HFFc6 (cell line): ENCODE data around the gene OXER1. TPM values are rescaled to one million over a fixed set of nuclear protein-coding genes. Genes with fewer than 3 reads are reported as not detected.
A peak's percentile ranks its signal among the peaks of the same experiment; 100 is the strongest.

Experiments
- DNase-seq: peaks from one replicate; pipeline ENCODE4 v3.0.0-alpha.2; 2018
- H3K27ac Mint-ChIP-seq: 2 replicates; pipeline ENCODE4 v1.8.0; 2020; ENCODE audit warnings: mild to moderate bottlenecking, mixed read lengths
- H3K27me3 Mint-ChIP-seq: 2 replicates; pipeline ENCODE4 v1.8.0; 2021; ENCODE audit warnings: mild to moderate bottlenecking, moderate library complexity, mixed read lengths; ENCODE audit not compliant: insufficient read depth
- H3K36me3 Mint-ChIP-seq: 2 replicates; pipeline ENCODE4 v1.8.0; 2021; ENCODE audit warnings: low read depth, mixed read lengths
- H3K4me1 Mint-ChIP-seq: 2 replicates; pipeline ENCODE4 v1.8.0; 2020; ENCODE audit warnings: low read depth, mixed read lengths
- H3K4me3 Mint-ChIP-seq: 2 replicates; pipeline ENCODE4 v1.8.0; 2020; ENCODE audit warnings: mild to moderate bottlenecking, moderate library complexity, mixed read lengths
- H3K9me3 Mint-ChIP-seq: 2 replicates; pipeline ENCODE4 v1.8.0; 2020; ENCODE audit warnings: mild to moderate bottlenecking, mixed read lengths
- CTCF ChIP-seq: fragments of 200-600 bp; sonication (generic); IDR thresholded peaks from 2 replicates; pipeline ENCODE4 v1.5.0; 2021; ENCODE audit warnings: antibody characterized with exemption, mild to moderate bottlenecking
- long read RNA-seq: library from polyadenylated mRNA; unstranded; transcript quantifications from one replicate; pipeline ENCODE4 v2.0.0, GENCODE V29; 2019
- total RNA-seq, 6 experiments: library from RNA; stranded (reverse); fragmentation: NEBNext Ultra II Directional; extraction: Animal tissue kit (Norgen Biotek cat#: 25700); gene quantifications; 2 replicates in 1 of 6; 3 replicates in 5 of 6; pipeline ENCODE4 v1.2.3, GENCODE V29; 2021

Gene OXER1, protein sequence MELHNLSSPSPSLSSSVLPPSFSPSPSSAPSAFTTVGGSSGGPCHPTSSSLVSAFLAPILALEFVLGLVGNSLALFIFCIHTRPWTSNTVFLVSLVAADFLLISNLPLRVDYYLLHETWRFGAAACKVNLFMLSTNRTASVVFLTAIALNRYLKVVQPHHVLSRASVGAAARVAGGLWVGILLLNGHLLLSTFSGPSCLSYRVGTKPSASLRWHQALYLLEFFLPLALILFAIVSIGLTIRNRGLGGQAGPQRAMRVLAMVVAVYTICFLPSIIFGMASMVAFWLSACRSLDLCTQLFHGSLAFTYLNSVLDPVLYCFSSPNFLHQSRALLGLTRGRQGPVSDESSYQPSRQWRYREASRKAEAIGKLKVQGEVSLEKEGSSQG
- not detected for total RNA-seq
- long read RNA-seq: 0 reads

DNA sequence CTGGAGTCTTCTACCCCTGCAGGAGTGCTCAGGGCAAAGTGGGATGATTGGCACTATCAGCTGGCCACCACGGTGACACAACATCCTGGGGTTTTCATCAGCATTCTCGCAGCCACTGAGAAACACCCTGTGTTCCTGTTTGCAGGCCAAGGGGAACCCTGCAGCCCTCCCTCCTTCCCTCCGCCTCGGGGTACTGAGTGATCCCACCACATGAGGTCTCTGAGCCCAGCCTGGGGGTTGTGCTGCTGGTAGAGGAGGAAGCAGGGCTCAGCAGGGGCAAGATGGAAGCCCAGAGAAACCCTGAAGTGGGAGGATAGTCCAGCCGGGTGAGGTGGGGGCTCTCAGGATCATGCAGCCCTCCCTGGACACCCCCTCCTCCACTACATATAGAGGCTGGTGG, at the start of gene OXER1:
Gene OXER1 (minus strand): TSS at position 40 of the 400 bp plus-strand sequence. CDS start 73 bp downstream, outside the sequence.
- H3K27ac Mint-ChIP-seq: no peak within 1 kb of the TSS
- no peaks in the 10 kb centered on the region for H3K36me3 Mint-ChIP-seq
- no peak within 1 kb of the TSS for H3K4me3 Mint-ChIP-seq
- no peaks in the 10 kb centered on the region for H3K4me1 Mint-ChIP-seq
- peaks cover 8% of the 10 kb centered on the region for H3K27me3 Mint-ChIP-seq
- H3K9me3 Mint-ChIP-seq: no peaks in the 10 kb centered on the region
- no peak for TF ChIP-seq CTCF
- no peak for DNase-seq

GRCh38 chr2:42812899-42813479, 49.1 kb upstream of the OXER1 start:
- no peak overlapping the region for H3K4me3 Mint-ChIP-seq
- DNase-seq: peak; percentile 32
- peaks cover 7% of the 10 kb centered on the region; the same call in 1 of the 2 replicates for H3K36me3 Mint-ChIP-seq
- H3K9me3 Mint-ChIP-seq: peaks cover 6% of the 10 kb centered on the region
- H3K4me1 Mint-ChIP-seq: peaks cover 18% of the 10 kb centered on the region
- no peak overlapping the region; the same call in 1 of the 2 replicates for H3K27ac Mint-ChIP-seq
- peak; percentile 76 for TF ChIP-seq CTCF
- peaks cover 4% of the 10 kb centered on the region for H3K27me3 Mint-ChIP-seq

DNA sequence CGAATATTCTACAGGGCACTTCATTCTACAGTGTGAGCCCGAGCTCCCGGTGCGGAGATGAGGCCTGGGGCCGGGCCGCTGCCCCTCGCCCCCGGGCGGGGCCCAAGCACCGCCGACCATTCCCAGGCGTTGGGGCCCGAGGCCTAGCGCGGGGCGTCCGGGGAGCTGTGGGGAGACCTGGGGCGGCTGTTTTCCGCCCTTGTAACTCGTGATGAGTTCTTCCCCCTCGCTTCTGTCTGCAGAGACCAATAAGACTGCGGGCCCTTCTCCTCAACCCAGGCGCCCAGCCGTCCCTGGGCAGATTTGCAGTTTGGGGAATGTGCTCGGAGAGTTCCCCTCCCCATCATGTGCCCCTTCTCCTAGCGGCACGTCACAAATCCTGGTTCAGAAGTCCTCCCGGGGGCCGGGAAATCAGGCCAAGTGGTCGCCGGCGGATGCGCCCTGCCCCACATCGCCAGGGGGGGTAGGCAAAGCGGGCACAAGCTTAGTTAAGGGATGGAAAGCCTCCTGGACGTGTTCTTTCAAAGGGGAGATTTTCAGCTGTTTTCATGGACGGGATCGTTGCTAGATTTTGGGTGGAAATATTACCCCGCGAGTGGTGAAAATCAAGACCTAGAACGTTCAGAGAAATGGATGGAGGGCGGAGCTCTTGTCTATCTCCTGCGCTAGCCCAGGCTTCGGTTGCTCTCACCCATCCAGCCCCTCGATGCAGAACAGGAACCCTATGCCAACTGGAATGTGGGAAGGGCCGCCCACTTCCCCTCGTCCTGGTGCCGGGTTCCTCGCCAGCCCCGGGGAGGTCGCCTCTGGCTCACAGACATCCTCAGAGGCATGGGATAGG, 47.3 kb upstream of the OXER1 start:
- Mint-ChIP-seq H3K27ac (peak overlapping the region; percentile 98), H3K4me1 (peaks cover 18% of the 10 kb centered on the region), H3K36me3 (peaks cover 7% of the 10 kb centered on the region; the same call in 1 of the 2 replicates), H3K9me3 (peaks cover 6% of the 10 kb centered on the region), H3K4me3 (peak overlapping the region; percentile 90), H3K27me3 (peaks cover 4% of the 10 kb centered on the region)
- DNase-seq: no peak
- TF ChIP-seq CTCF: no peak

DNA sequence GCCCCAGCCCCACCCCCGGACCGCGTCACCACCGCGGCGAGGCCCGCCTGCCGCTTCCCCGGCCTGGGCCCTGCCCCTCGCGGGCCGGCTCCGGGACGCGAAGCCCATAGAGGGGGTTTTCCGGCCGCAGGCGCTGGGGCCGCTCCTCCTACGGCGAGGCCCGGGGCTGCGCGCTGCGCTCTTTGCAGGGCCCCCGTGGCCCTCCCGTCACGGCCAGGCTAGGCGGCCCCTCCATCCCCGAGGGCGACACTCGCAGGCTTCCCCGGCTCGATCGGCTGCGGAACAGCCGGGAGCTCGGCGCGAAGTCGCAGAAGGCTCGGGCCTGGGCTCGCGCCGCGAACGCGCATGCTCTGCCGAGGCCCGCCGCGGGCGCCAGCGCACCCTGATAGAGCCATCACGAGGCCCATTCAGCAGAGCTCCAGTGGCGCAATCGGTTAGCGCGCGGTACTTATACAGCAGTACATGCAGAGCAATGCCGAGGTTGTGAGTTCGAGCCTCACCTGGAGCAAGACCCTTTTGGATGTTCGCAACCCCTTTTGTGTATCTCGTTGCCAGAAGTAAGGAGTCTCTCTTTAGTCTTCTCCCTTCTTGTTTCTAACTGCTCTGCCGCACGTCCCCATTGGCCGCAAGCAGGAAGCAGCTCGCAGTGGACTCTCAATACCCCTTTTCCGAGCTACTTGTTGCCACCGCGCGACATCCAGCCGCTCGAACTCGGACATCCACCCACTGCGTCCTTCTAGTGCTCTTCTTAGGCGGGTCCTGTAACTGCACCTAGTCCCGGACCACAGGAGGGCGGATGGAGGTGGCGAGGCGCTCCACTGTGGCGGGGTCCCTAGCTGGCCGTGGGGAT, 46.4 kb upstream of the OXER1 start:
- H3K4me3 Mint-ChIP-seq: peak overlapping the region; percentile 90
- peaks cover 7% of the 10 kb centered on the region; the same call in 1 of the 2 replicates for H3K36me3 Mint-ChIP-seq
- H3K4me1 Mint-ChIP-seq: peaks cover 18% of the 10 kb centered on the region
- peak; percentile 96 for DNase-seq
- no peak; the same call in none of the 2 replicates for TF ChIP-seq CTCF
- H3K27me3 Mint-ChIP-seq: peaks cover 7% of the 10 kb centered on the region
- H3K27ac Mint-ChIP-seq: peak overlapping the region; percentile 98
- H3K9me3 Mint-ChIP-seq: peaks cover 6% of the 10 kb centered on the region

DNA sequence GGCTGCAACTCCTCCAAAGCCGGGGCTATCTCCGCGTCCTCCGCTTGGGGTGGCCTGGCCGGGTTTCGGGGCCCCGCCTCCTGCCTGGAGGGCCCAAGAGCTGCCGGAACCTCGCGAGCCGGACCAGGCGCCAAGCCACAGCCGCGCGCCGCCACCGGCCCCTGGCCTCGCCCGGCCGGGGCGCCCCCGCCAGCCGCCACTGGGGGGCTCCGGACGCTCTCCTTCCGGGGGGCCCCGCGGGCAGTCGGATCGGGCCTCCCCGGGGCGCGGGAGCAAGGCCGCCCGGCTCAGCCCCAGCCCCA, 45.8 kb upstream of the OXER1 start:
- Mint-ChIP-seq H3K4me3 (peak overlapping the region; percentile 90), H3K4me1 (peaks cover 18% of the 10 kb centered on the region), H3K36me3 (peaks cover 7% of the 10 kb centered on the region; the same call in 1 of the 2 replicates), H3K9me3 (peaks cover 6% of the 10 kb centered on the region), H3K27ac (peak overlapping the region; percentile 91), H3K27me3 (peaks cover 10% of the 10 kb centered on the region)
- TF ChIP-seq CTCF: peak; percentile 74
- DNase-seq: peak; percentile 83
